Gastroesophageal sphincter (tissue), 3 donors: ENCODE results near the gene MAN1A1.

Source experiments
- CTCF ChIP-seq, 4 experiments: fragments of 200-600 bp in 2 of 4; fragments of 450-650 bp in 2 of 4; sonication (generic) in 1 of 4; IDR thresholded peaks; one replicate each; pipeline ENCODE4 v1.5.1; 2017 to 2019; ENCODE audit warnings: antibody characterized with exemption in 4 of 4, mild to moderate bottlenecking in 2 of 4, moderate library complexity in 2 of 4
- POLR2A ChIP-seq, 2 donors: fragments of 450-650 bp; IDR thresholded peaks; one replicate each; pipeline ENCODE4 v1.6.1; 2017; ENCODE audit warnings: antibody characterized with exemption in 2 of 2, mild to moderate bottlenecking in 2 of 2, moderate library complexity in 1 of 2
- POLR2AphosphoS5 ChIP-seq: sonication (generic); formaldehyde crosslinking; IDR thresholded peaks from one replicate; pipeline ENCODE4 v1.6.1; 2017; ENCODE audit warnings: antibody characterized with exemption

GRCh38 chr6:119311514-119312142 lies 37.9 kb downstream of the MAN1A1 start:
- TF ChIP-seq POLR2A (IDR thresholded peaks at IDR 0.05) (no peak), CTCF (IDR thresholded peaks at IDR 0.05) (no peak), POLR2AphosphoS5 (no peak)
